ENCODE data around the gene ZNF783.
"Not testable (repeated sequence)": the region's sequence is repeated elsewhere in the genome, so short reads cannot be mapped to it uniquely, and the experiment has no call there.

ZNF783 gene

DNA sequence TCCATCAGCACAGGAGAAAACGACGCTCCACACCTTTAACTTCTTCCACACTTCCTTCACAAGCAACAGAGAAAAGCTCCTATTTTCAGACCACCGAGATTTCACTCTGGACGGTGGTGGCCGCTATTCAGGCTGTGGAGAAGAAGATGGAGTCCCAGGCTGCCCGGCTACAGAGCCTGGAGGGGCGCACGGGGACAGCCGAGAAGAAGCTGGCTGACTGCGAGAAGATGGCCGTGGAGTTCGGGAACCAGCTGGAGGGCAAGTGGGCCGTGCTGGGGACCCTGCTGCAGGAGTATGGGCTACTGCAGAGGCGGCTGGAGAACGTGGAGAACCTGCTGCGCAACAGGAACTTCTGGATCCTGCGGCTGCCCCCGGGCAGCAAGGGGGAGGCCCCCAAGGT, 11.8 kb upstream of the ZNF783 start:
- H3K36me3 ChIP-seq (ENCODE audit: insufficient read depth, low read length), result peaks cover 44% of the 10 kb centered on the region
- not testable (repeated sequence) for H3K4me3 ChIP-seq (ENCODE audit: low read length); H2AFZ ChIP-seq (ENCODE audit: low read depth, low read length); H3K27me3 ChIP-seq (ENCODE audit: insufficient read depth, low read length); H3K4me1 ChIP-seq (ENCODE audit: insufficient read depth, low read length); H3K9me3 ChIP-seq (ENCODE audit: low read length)

DNA sequence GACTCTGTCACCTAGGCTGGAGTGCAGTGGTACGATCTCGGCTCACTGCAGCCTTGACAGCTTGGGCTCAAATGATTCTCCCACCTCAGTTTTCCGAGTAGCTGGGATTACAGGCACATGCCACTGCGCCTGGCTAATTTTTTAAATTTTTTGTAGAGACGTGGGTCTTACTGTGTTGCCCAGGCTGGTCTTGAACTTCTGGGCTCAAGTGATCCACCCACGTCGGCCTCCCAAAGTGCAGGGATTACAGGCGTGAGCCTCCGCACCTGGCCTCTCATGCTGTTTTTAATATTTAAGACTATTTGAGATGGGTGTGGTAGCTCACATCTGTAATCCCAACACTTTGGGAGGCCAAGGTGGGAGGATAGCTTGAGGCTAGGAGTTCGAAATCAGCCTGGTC, 10.5 kb upstream of the ZNF783 start:
- H3K4me1 ChIP-seq (ENCODE audit: insufficient read depth, low read length); H2AFZ ChIP-seq (ENCODE audit: low read depth, low read length); H3K4me3 ChIP-seq (ENCODE audit: low read length); H3K9me3 ChIP-seq (ENCODE audit: low read length); H3K27me3 ChIP-seq (ENCODE audit: insufficient read depth, low read length): not testable (repeated sequence)
- H3K36me3 ChIP-seq (ENCODE audit: insufficient read depth, low read length), result peaks cover 57% of the 10 kb centered on the region

DNA sequence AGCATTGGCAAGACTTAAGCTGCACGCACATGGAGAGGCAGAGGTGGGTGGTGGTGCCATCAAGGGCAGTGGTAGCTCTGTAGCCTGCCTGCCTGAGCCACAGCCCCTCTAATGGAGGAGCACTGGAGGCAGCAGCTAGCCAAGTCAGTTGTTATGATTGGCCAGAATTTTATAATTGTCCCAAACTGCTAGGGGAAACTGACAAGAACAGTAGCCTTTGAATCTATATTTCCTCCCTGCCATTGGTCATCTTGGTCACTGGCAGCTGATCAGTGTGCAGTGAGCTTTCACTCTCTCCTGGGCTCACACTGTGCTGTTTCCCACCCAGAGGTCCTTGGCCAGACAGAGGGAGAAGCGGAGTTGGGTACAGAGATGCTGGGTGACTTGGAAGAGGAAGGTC, 9.6 kb upstream of the ZNF783 start:
- Histone ChIP-seq H2AFZ (ENCODE audit: low read depth, low read length) (no peak overlapping the region), H3K9me3 (ENCODE audit: low read length) (no peaks in the 10 kb centered on the region), H3K36me3 (ENCODE audit: insufficient read depth, low read length) (peaks cover 60% of the 10 kb centered on the region), H3K4me3 (ENCODE audit: low read length) (no peak overlapping the region), H3K4me1 (ENCODE audit: insufficient read depth, low read length) (no peaks in the 10 kb centered on the region), H3K27me3 (ENCODE audit: insufficient read depth, low read length) (no peaks in the 10 kb centered on the region)

DNA sequence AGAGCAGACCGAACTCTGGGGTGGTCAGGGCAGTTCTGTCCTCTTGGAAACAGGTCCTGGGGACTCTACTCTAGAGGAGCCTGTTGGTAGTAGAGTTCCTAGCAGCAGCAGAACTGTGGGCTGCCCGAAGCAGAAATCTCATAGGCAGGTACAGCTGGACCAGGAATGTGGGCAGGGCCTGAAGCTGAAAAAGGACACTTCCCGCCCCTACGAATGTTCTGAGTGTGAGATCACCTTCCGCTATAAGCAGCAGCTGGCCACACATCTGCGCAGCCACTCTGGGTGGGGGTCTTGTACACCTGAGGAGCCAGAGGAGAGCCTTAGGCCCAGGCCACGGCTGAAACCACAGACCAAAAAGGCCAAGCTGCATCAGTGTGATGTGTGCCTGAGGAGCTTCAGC, 8.3 kb upstream of the ZNF783 start:
- Histone ChIP-seq H3K4me1 (ENCODE audit: insufficient read depth, low read length) (no peaks in the 10 kb centered on the region), H3K9me3 (ENCODE audit: low read length) (no peaks in the 10 kb centered on the region), H3K36me3 (ENCODE audit: insufficient read depth, low read length) (peaks cover 60% of the 10 kb centered on the region), H3K4me3 (ENCODE audit: low read length) (no peak overlapping the region), H3K27me3 (ENCODE audit: insufficient read depth, low read length) (no peaks in the 10 kb centered on the region), H2AFZ (ENCODE audit: low read depth, low read length) (no peak overlapping the region)

DNA sequence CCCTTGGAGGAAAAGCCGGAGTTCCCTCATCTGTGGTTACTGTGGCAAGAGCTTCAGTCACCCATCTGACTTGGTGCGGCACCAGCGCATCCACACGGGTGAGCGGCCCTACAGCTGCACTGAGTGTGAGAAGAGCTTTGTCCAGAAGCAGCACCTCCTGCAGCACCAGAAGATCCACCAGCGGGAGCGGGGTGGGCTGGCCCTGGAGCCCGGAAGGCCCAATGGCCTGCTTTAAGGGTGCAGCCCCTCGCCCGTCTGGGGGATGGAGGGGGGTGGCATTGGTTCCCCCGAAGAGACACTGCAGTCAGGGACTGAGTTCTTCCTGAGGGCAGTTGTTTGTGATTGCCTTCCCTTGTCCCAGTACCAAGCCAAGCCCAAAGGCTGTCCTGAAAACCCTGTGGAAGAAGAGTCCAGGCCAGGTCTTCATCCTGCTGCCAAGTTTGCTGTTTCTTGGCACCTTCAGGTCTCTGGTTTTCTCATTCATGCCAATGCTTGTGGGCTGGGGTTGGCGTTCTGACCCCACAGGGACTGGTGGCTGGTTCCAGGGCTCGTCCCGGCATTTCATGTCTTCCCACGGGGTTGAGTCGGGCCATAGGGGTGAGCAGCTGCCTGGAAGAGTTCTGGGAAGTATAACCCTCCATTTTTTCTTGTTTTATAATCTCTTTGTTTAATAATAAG, 7.7 kb upstream of the ZNF783 start:
- H2AFZ ChIP-seq (ENCODE audit: low read depth, low read length), result no peak overlapping the region
- no peaks in the 10 kb centered on the region for H3K4me1 ChIP-seq (ENCODE audit: insufficient read depth, low read length)
- H3K9me3 ChIP-seq (ENCODE audit: low read length), result no peaks in the 10 kb centered on the region
- no peaks in the 10 kb centered on the region for H3K27me3 ChIP-seq (ENCODE audit: insufficient read depth, low read length)
- H3K36me3 ChIP-seq (ENCODE audit: insufficient read depth, low read length), result peaks cover 60% of the 10 kb centered on the region
- H3K4me3 ChIP-seq (ENCODE audit: low read length), result no peak overlapping the region

DNA sequence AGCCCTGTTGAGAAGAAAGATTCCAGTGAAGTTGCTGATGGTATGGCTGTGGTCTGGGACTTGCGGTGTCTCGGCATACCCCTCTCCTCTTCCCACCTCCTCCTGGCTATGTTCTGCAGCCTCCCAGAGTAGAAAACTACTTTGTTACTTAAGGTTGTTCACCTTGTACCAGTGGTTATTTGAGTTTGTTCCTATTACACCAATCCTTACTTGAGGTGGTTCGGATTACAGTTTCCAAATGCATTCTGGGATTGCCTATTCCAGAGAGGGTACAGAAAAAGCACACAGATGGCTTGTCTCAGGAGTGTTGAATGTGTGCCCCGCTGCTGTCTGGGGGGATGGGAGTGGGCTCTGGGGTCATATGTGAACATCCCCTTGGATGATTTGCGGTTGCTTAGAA, 6.8 kb upstream of the ZNF783 start:
- no peak overlapping the region for H3K4me3 ChIP-seq (ENCODE audit: low read length)
- peaks cover 60% of the 10 kb centered on the region for H3K36me3 ChIP-seq (ENCODE audit: insufficient read depth, low read length)

DNA sequence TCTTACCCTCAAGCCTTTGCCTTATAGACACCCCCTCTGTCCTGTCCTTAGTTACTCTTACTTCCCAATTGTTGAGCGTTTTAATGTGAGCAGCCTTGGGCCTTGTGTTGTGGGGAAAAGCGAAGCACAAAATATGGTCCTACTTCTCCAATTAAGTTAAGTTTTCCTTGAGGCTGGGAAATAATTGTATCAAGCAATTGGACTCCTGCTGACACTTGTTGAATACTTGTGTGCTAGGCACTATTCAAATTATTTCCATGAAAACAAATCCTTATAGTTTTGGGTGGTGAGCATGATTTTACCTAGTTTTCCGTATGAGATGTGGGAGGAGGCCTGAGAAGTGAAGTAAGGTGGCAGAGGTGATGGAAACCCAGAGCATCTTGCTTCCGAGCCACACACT, 5.4 kb upstream of the ZNF783 start:
- Histone ChIP-seq H3K36me3 (ENCODE audit: insufficient read depth, low read length) (peaks cover 52% of the 10 kb centered on the region), H3K9me3 (ENCODE audit: low read length) (no peaks in the 10 kb centered on the region), H3K4me1 (ENCODE audit: insufficient read depth, low read length) (no peaks in the 10 kb centered on the region), H3K4me3 (ENCODE audit: low read length) (no peak overlapping the region), H2AFZ (ENCODE audit: low read depth, low read length) (no peak overlapping the region), H3K27me3 (ENCODE audit: insufficient read depth, low read length) (no peaks in the 10 kb centered on the region)

More for the DNA sequence above, 6.8 kb upstream of the ZNF783 start:
- Histone ChIP-seq H2AFZ (ENCODE audit: low read depth, low read length) (no peak overlapping the region), H3K9me3 (ENCODE audit: low read length) (no peaks in the 10 kb centered on the region), H3K27me3 (ENCODE audit: insufficient read depth, low read length) (no peaks in the 10 kb centered on the region), H3K4me1 (ENCODE audit: insufficient read depth, low read length) (no peaks in the 10 kb centered on the region)

DNA sequence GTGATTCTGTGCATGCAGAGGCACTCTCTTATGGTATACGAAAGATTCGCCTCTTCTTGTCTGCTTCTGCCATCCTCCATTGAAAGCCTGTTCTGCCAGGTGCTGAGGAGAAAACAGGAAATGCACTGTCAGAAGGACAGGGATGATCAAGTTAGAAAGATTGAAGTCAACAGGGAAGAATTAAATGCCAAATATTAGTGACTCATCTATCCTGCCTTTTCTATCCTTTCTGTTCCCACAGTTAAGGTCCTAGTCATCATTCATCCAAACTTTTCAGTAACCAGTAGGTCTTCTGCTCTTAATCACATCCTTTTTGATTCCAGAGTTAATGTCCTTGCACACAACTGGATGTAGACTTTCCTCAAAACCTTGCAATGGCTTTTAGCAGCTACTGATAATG, 4.8 kb upstream of the ZNF783 start:
- no peaks in the 10 kb centered on the region for H3K27me3 ChIP-seq (ENCODE audit: insufficient read depth, low read length)
- H3K4me1 ChIP-seq (ENCODE audit: insufficient read depth, low read length), result no peaks in the 10 kb centered on the region
- H3K9me3 ChIP-seq (ENCODE audit: low read length), result no peaks in the 10 kb centered on the region
- no peak overlapping the region for H2AFZ ChIP-seq (ENCODE audit: low read depth, low read length)
- H3K4me3 ChIP-seq (ENCODE audit: low read length), result no peak overlapping the region
- peaks cover 47% of the 10 kb centered on the region for H3K36me3 ChIP-seq (ENCODE audit: insufficient read depth, low read length)

DNA sequence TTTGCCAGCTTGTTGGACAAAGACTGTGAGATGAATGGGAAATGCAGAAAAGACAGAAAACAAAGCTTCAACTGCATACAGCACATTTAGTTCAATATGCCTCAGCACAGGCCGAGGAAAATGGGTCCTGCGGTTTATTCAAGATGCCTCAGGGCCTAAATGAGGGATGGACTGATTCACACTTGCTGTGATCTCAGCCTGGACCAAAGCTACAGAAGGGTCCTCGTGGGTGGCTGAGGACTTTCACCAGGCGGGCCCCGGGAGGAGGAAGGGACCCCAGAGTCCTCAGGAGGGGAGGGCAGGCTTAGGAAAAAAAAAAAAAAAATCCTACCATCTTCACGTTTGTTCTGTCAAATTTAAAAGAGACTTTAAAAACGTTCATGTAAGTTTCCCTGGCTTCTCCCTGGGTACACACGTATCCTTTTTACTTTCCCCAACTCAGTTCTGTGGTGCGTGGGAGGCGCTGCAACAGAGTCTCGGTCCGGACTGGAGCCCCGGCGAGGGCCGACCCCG, 624 bp upstream of the ZNF783 start:
- Histone ChIP-seq H3K4me3 (ENCODE audit: low read length) (no peak overlapping the region), H3K36me3 (ENCODE audit: insufficient read depth, low read length) (peaks cover 5% of the 10 kb centered on the region), H2AFZ (ENCODE audit: low read depth, low read length) (peak overlapping the region; percentile 83), H3K4me1 (ENCODE audit: insufficient read depth, low read length) (no peaks in the 10 kb centered on the region), H3K27me3 (ENCODE audit: insufficient read depth, low read length) (no peaks in the 10 kb centered on the region), H3K9me3 (ENCODE audit: low read length) (no peaks in the 10 kb centered on the region)

DNA sequence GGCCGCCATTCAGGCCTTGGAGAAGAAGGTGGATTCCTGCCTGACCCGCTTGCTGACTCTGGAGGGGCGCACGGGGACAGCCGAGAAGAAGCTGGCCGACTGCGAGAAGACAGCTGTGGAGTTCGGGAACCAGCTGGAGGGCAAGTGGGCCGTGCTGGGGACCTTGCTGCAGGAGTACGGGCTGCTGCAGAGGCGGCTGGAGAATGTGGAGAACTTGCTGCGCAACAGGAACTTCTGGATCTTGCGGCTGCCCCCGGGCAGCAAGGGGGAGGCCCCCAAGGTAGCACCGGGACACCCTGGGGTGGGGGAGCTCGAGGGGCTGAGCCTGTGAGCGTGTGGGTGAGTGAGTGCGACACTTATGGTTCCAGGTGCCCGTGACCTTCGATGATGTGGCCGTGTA, 4.5 kb downstream of the ZNF783 start:
- H3K9me3 ChIP-seq (ENCODE audit: low read length), result no peaks in the 10 kb centered on the region
- H3K4me3 ChIP-seq (ENCODE audit: low read length), result no peak overlapping the region
- peaks cover 4% of the 10 kb centered on the region for H3K36me3 ChIP-seq (ENCODE audit: insufficient read depth, low read length)
- no peaks in the 10 kb centered on the region for H3K4me1 ChIP-seq (ENCODE audit: insufficient read depth, low read length)
- no peak overlapping the region for H2AFZ ChIP-seq (ENCODE audit: low read depth, low read length)
- no peaks in the 10 kb centered on the region for H3K27me3 ChIP-seq (ENCODE audit: insufficient read depth, low read length)

DNA sequence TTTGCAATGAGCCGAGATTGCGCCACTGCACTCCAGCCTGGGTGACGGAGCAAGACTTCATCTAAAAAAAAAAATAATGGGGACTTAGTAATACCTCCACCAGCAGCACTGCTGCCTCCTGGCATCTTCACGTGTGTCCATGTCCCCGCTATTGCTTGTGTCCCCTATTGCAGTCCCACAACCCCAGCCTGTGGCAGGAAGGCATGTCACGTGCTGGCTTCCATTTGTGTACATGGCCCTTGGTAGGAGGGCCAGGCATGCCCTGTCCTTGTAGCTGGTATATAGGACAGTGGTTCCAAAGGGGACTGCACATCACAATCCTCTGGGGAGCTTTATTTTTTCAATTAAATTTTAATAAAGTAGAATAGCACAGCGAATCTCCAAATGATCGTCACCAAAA, 5.7 kb downstream of the ZNF783 start:
- Histone ChIP-seq H3K27me3 (ENCODE audit: insufficient read depth, low read length) (no peaks in the 10 kb centered on the region), H3K4me3 (ENCODE audit: low read length) (no peak overlapping the region), H3K36me3 (ENCODE audit: insufficient read depth, low read length) (peaks cover 4% of the 10 kb centered on the region), H3K4me1 (ENCODE audit: insufficient read depth, low read length) (no peaks in the 10 kb centered on the region), H2AFZ (ENCODE audit: low read depth, low read length) (no peak overlapping the region), H3K9me3 (ENCODE audit: low read length) (no peaks in the 10 kb centered on the region)

DNA sequence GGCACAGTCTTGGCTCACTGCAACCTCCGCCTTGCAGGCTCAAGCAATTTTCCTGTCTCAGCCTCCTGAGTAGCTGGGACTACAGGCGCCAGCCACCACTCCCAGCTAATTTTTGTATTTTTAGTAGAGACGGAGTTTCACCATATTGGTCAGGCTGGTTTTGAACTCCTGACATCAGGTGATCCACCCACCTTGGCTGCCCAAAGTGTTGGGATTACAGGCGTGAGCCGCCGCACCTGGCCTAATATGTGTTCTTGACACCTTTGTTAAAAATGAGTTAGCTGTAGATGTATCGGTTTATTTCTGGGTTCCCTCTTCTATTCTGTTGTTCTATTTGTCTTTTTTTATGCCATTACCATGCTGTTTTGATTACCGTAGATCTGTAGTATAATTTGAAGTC, 12.4 kb downstream of the ZNF783 start:
- H3K36me3 ChIP-seq (ENCODE audit: insufficient read depth, low read length); H3K4me3 ChIP-seq (ENCODE audit: low read length); H2AFZ ChIP-seq (ENCODE audit: low read depth, low read length); H3K9me3 ChIP-seq (ENCODE audit: low read length); H3K27me3 ChIP-seq (ENCODE audit: insufficient read depth, low read length); H3K4me1 ChIP-seq (ENCODE audit: insufficient read depth, low read length): not testable (repeated sequence)

DNA sequence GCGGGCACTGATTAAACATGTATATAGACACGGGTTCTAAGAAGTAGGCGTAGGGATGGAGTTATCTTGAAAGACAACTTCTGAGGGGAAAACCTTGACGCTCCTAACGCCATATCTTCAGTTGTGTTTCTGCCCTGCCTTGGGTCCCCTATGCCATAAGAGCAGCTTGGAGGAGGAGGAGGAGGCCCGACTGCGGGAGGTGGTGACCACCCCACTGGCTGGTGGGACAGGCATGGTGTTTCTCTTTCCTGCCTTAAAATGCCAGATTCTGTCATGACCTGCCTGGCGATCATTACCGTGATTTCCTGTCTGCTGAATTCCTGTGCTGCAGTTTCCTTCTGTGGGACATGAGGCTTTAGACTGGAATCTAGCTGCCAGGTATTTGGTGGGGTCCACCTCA, 15.9 kb downstream of the ZNF783 start:
- H3K27me3 ChIP-seq (ENCODE audit: insufficient read depth, low read length), result no peaks in the 10 kb centered on the region
- no peak overlapping the region for H3K4me3 ChIP-seq (ENCODE audit: low read length)
- no peaks in the 10 kb centered on the region for H3K4me1 ChIP-seq (ENCODE audit: insufficient read depth, low read length)
- H2AFZ ChIP-seq (ENCODE audit: low read depth, low read length), result no peak overlapping the region
- no peaks in the 10 kb centered on the region for H3K9me3 ChIP-seq (ENCODE audit: low read length)
- H3K36me3 ChIP-seq (ENCODE audit: insufficient read depth, low read length), result no peaks in the 10 kb centered on the region

DNA sequence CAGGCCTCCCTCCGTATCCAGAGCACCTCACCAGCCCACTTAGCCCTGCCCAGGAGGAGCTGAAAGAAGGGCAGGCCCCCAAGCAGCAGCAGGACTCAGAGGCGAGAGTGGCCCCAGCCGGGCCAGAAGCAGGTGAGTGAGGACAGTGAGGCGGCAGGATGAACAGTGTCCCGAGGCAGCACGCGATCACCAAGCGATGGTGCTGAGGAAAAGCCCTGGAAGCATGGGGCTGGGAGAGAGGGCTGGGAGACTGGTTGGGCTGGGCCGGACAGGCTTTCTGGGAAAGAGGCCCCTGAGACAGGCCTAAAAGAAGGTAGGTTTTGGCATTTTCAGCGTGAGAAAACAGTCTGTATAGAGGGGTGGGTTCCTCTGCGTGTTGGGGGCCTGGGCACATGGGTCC, 16.4 kb downstream of the ZNF783 start:
- Histone ChIP-seq H3K9me3 (ENCODE audit: low read length) (no peaks in the 10 kb centered on the region), H3K4me3 (ENCODE audit: low read length) (no peak overlapping the region), H3K27me3 (ENCODE audit: insufficient read depth, low read length) (no peaks in the 10 kb centered on the region), H3K36me3 (ENCODE audit: insufficient read depth, low read length) (no peaks in the 10 kb centered on the region), H2AFZ (ENCODE audit: low read depth, low read length) (no peak overlapping the region), H3K4me1 (ENCODE audit: insufficient read depth, low read length) (no peaks in the 10 kb centered on the region)

Measured in neuron (in vitro differentiated cells).